Measurements from ENCODE around the gene SNRPA.

- TF ChIP-seq CTCF (IDR thresholded peaks at IDR 0.05) (no peak), POLR2A (IDR thresholded peaks at IDR 0.05) (no peak)
These were observed 41.2 kb upstream of the SNRPA start for GRCh38 chr19:40709817-40710216.

All from adrenal gland (tissue), 5 donors.